H9 (cell line): ENCODE measurements around the gene FAM228B. TPM values are rescaled to one million over a fixed set of nuclear protein-coding genes. Genes with fewer than 3 reads are reported as not detected.

Source experiments
- DNase-seq: peaks from one replicate; pipeline ENCODE4 v3.0.0-alpha.2; 2017
- H2AFZ ChIP-seq: one replicate; pipeline ENCODE4 v1.6.1; 2013; ENCODE audit warnings: mild to moderate bottlenecking, low read length, control low read depth, moderate library complexity
- H2AK5ac ChIP-seq: 2 replicates; pipeline ENCODE4 v1.6.1; 2013; ENCODE audit warnings: low read length, control low read depth, mixed read lengths; ENCODE audit not compliant: insufficient read length
- H2BK120ac ChIP-seq: one replicate; pipeline ENCODE4 v1.6.1; 2013; ENCODE audit warnings: low read depth, mild to moderate bottlenecking, low read length, control low read depth, inconsistent platforms; ENCODE audit not compliant: poor library complexity, severe bottlenecking
- H2BK12ac ChIP-seq: 2 replicates; pipeline ENCODE4 v1.6.1; 2013; ENCODE audit warnings: low read length, control low read depth, mixed read lengths, low read depth; ENCODE audit not compliant: insufficient read length
- H2BK15ac ChIP-seq: 2 replicates; pipeline ENCODE4 v1.6.1; 2013; ENCODE audit warnings: low read depth, low read length, control low read depth
- H2BK20ac ChIP-seq: one replicate; pipeline ENCODE4 v1.6.1; 2013; ENCODE audit warnings: low read depth, mild to moderate bottlenecking, low read length, control low read depth, inconsistent platforms; ENCODE audit not compliant: poor library complexity, severe bottlenecking
- H2BK5ac ChIP-seq: 2 replicates; pipeline ENCODE4 v1.6.1; 2013; ENCODE audit warnings: low read length, control low read depth, mixed read lengths; ENCODE audit not compliant: insufficient read length
- H3K14ac ChIP-seq: 2 replicates; pipeline ENCODE4 v1.6.1; 2013; ENCODE audit warnings: low read length, control low read depth; ENCODE audit not compliant: insufficient read depth
- H3K18ac ChIP-seq: 2 replicates; pipeline ENCODE4 v1.6.1; 2013; ENCODE audit warnings: low read depth, mild to moderate bottlenecking, mixed read lengths, low read length, control low read depth; ENCODE audit not compliant: insufficient read length
- H3K23ac ChIP-seq: 2 replicates; pipeline ENCODE4 v1.6.1; 2013; ENCODE audit warnings: low read length, control low read depth, mixed read lengths, low read depth; ENCODE audit not compliant: insufficient read length
- H3K23me2 ChIP-seq: 2 replicates; pipeline ENCODE4 v1.6.1; 2013; ENCODE audit warnings: low read depth, mild to moderate bottlenecking, mixed read lengths, low read length, control low read depth; ENCODE audit not compliant: insufficient read length, poor library complexity, severe bottlenecking
- H3K27ac ChIP-seq: 2 replicates; pipeline ENCODE4 v1.5.1; 2013; ENCODE audit warnings: low read length, control low read depth, mixed read lengths, low read depth; ENCODE audit not compliant: insufficient read length
- H3K27me3 ChIP-seq: 2 replicates; pipeline ENCODE4 v1.6.1; 2013; ENCODE audit warnings: low read length, control low read depth, inconsistent platforms; ENCODE audit not compliant: insufficient read depth
- H3K4ac ChIP-seq: 2 replicates; pipeline ENCODE4 v1.6.1; 2013; ENCODE audit warnings: low read depth, mild to moderate bottlenecking, control low read depth, inconsistent platforms, low read length, moderate library complexity
- H3K4me1 ChIP-seq: 2 replicates; pipeline ENCODE4 v1.6.1; 2013; ENCODE audit warnings: low read length, control low read depth, inconsistent platforms; ENCODE audit not compliant: insufficient read depth
- H3K4me2 ChIP-seq: 2 replicates; pipeline ENCODE4 v1.6.1; 2013; ENCODE audit warnings: low read length, control low read depth, mixed read lengths; ENCODE audit not compliant: insufficient read length, insufficient read depth
- H3K56ac ChIP-seq: 2 replicates; pipeline ENCODE4 v1.6.1; 2013; ENCODE audit warnings: low read depth, mild to moderate bottlenecking, mixed read lengths, low read length, control low read depth; ENCODE audit not compliant: insufficient read length
- H3K79me1 ChIP-seq: 2 replicates; pipeline ENCODE4 v1.6.1; 2013; ENCODE audit warnings: low read depth, mild to moderate bottlenecking, moderate library complexity, low read length, control low read depth, inconsistent platforms; ENCODE audit not compliant: insufficient read depth, poor library complexity, severe bottlenecking
- H3K79me2 ChIP-seq: 2 replicates; pipeline ENCODE4 v1.6.1; 2013; ENCODE audit warnings: low read length, control low read depth, inconsistent platforms; ENCODE audit not compliant: insufficient read depth
- H3K9ac ChIP-seq: 2 replicates; pipeline ENCODE4 v1.6.1; 2013; ENCODE audit warnings: low read length, control low read depth, mixed read lengths; ENCODE audit not compliant: insufficient read length; ENCODE audit errors: extremely low read depth
- H3K9me3 ChIP-seq: one replicate; pipeline ENCODE4 v1.6.1; 2013; ENCODE audit warnings: low read depth, low read length, inconsistent platforms; ENCODE audit not compliant: control insufficient read depth
- H3T11ph ChIP-seq: one replicate; pipeline ENCODE4 v1.6.1; 2013; ENCODE audit warnings: mild to moderate bottlenecking, low read length, control low read depth, inconsistent platforms
- H4K20me1 ChIP-seq: one replicate; pipeline ENCODE4 v1.6.1; 2013; ENCODE audit not compliant: control insufficient read depth, insufficient read length, insufficient read depth
- H4K5ac ChIP-seq: 2 replicates; pipeline ENCODE4 v1.6.1; 2013; ENCODE audit warnings: low read depth, mild to moderate bottlenecking, mixed read lengths, low read length, control low read depth; ENCODE audit not compliant: insufficient read length
- H4K8ac ChIP-seq: replicated peaks from 2 replicates; pipeline ENCODE4 v1.6.1; 2013; ENCODE audit warnings: low read length, control low read depth, mixed read lengths, low read depth; ENCODE audit not compliant: insufficient read length
- H4K91ac ChIP-seq: 2 replicates; pipeline ENCODE4 v1.6.1; 2013; ENCODE audit warnings: low read depth, mild to moderate bottlenecking, moderate library complexity, mixed read lengths, low read length, control low read depth; ENCODE audit not compliant: insufficient read length
- H3K27ac Mint-ChIP-seq, 3 experiments: 2 replicates in 2 of 3; 3 replicates in 1 of 3; pipeline ENCODE4 v1.8.0; 2020 to 2021; ENCODE audit warnings: mixed read lengths in 3 of 3, mild to moderate bottlenecking in 1 of 3, moderate library complexity in 1 of 3
- H3K27me3 Mint-ChIP-seq: 2 replicates; pipeline ENCODE4 v1.8.0; 2021; ENCODE audit warnings: low read depth, mild to moderate bottlenecking, moderate library complexity, mixed read lengths
- H3K36me3 Mint-ChIP-seq, 3 experiments: 2 replicates in 2 of 3; 3 replicates in 1 of 3; pipeline ENCODE4 v1.8.0; 2020 to 2021; ENCODE audit warnings: low read depth in 3 of 3, mixed read lengths in 3 of 3; ENCODE audit not compliant: insufficient read depth in 1 of 3
- H3K4me1 Mint-ChIP-seq, 2 experiments: 2 replicates each; pipeline ENCODE4 v1.8.0; 2020; ENCODE audit warnings: mixed read lengths in 2 of 2
- H3K4me3 Mint-ChIP-seq, 2 experiments: 2 replicates in 1 of 2; 3 replicates in 1 of 2; pipeline ENCODE4 v1.8.0; 2020 to 2021; ENCODE audit warnings: mild to moderate bottlenecking in 2 of 2, mixed read lengths in 2 of 2, moderate library complexity in 1 of 2
- H3K9me3 Mint-ChIP-seq, 2 experiments: 2 replicates in 1 of 2; 3 replicates in 1 of 2; pipeline ENCODE4 v1.8.0; 2020; ENCODE audit warnings: mild to moderate bottlenecking in 2 of 2, mixed read lengths in 2 of 2, moderate library complexity in 1 of 2
- CTCF ChIP-seq: fragments of 200-600 bp; sonication (generic); conservative IDR thresholded peaks from 3 replicates; pipeline ENCODE4 v1.8.0; 2021; ENCODE audit warnings: antibody characterized with exemption, mild to moderate bottlenecking
- WGBS: extraction: QIAGEN DNeasy Blood & Tissue Kit; methylation state at CpG from one replicate; pipeline ENCODE4 v1.1.7; 2013; ENCODE audit warnings: missing lambda C conversion rate, low lambda C conversion rate, mixed read lengths; ENCODE audit not compliant: insufficient read length; ENCODE audit errors: extremely low coverage; 5-methylcytosine and 5-hydroxymethylcytosine counted together
- total RNA-seq: library from RNA; stranded (reverse); gene quantifications from 2 replicates; pipeline ENCODE4 v1.2.1, GENCODE V29; 2021

FAM228B gene
- total RNA-seq, 1 experiment from 2014 or later = 6.5 TPM

GRCh38 chr2:24206714-24207113 lies 83.4 kb downstream of the FAM228B start:
- Mint-ChIP-seq H3K36me3 (peaks cover 0 to 7% (median 0%) of the 10 kb centered on the region in 3 experiments; a peak in 3 of 7 replicates), H3K9me3 (no peaks in the 10 kb centered on the region; a peak in 1 of 5 replicates), H3K27me3 (no peaks in the 10 kb centered on the region; the same call in 1 of the 2 replicates), H3K4me3 (no peak overlapping the region), H3K27ac (peak overlapping the region in 2 of 3 experiments; percentile 26 to 76; a peak in 3 of 7 replicates), H3K4me1 (peaks cover 2 to 16% of the 10 kb centered on the region in 2 experiments; a peak in 2 of 4 replicates)
- no peak overlapping the region for H3K27ac ChIP-seq
- H2BK20ac ChIP-seq = no peak overlapping the region
- H3K56ac ChIP-seq = no peak overlapping the region
- no peak for DNase-seq
- no peaks in the 10 kb centered on the region for H4K20me1 ChIP-seq
- no peak overlapping the region for H2AK5ac ChIP-seq
- H3K79me2 ChIP-seq = no peaks in the 10 kb centered on the region
- no peak overlapping the region for H4K91ac ChIP-seq
- no peak overlapping the region for H3K23ac ChIP-seq
- H2BK5ac ChIP-seq = no peak overlapping the region
- no peak overlapping the region for H3T11ph ChIP-seq
- H2BK120ac ChIP-seq = no peak overlapping the region
- H3K4me1 ChIP-seq = no peaks in the 10 kb centered on the region
- H4K5ac ChIP-seq = no peak overlapping the region
- no peak overlapping the region for H2AFZ ChIP-seq
- no peak overlapping the region for H2BK12ac ChIP-seq
- no peak for TF ChIP-seq CTCF
- no peak overlapping the region for H3K9ac ChIP-seq
- no peak overlapping the region for H3K18ac ChIP-seq
- WGBS = no CpG with 5 or more reads among the region's 8 CpGs
- H2BK15ac ChIP-seq = no peak overlapping the region
- no peak overlapping the region for H4K8ac ChIP-seq
- no peak overlapping the region for H3K14ac ChIP-seq
- H3K27me3 ChIP-seq = no peaks in the 10 kb centered on the region
- no peak overlapping the region for H3K4me2 ChIP-seq
- H3K9me3 ChIP-seq = no peaks in the 10 kb centered on the region
- no peaks in the 10 kb centered on the region for H3K23me2 ChIP-seq
- H3K4ac ChIP-seq = no peak overlapping the region
- H3K79me1 ChIP-seq = no peaks in the 10 kb centered on the region
